Bone marrow (tissue), 2 donors: Measurements from ENCODE around the gene GTF3C1.
"Not testable (repeated sequence)": the region's sequence is repeated elsewhere in the genome, so short reads cannot be mapped to it uniquely, and the experiment has no call there.

Experiments used
- DNase-seq, 2 donors: peaks; one replicate each; lab custom pipeline; 2025; lab: John Stamatoyannopoulos, UW

The GTF3C1 gene

DNA sequence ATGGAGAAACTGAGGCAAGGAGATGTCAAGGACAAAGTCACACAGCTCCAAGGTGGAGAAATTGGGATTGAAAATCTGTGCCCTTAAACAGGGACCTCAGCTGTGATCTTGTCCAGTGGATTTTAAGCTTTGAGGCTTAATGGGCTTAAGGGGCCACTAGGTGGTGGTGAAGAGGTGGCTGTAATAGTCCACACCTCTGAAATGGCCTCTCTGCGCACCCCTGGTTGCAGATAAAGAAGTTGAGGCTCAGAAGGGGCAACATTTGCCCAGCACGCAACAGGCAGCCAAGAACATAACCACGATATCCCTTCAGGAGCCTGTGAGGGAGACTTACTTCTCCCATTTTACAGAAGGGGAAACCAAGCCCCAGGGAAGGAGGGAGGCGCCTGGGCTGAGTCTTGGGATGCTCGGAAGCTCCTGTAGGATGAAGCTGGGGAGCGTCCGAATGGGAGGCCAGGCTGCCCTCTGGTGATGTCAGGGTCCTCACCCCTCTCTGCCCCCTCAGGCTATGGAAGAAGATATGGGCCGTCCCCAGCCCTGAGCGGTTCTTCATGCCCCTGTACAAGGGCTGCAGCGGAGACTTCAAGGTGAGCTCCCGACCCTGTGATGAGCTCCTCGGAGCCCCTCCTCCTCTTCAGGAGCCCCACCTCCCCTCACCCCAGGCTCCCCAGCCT, 104.1 kb downstream of the GTF3C1 start:
- DNase-seq: no peak

DNA sequence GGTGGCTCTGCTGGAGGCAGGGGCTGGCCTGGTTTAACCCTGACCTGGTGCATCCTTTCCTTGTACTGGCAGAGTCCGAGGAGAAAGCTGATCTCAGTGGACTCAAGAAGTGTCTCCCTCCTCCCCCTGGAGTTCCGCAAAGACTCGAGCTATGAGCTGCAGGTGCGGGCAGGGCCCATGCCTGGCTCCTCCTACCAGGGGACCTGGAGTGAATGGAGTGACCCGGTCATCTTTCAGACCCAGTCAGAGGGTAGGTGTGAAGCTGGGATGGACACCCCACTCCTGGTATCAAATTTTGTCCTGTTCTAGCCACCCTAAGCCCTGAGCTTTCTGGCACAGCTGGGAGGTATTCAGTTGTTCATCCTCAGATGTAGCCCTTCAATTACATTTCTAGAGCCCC, 105.2 kb downstream of the GTF3C1 start:
- no peak for DNase-seq

DNA sequence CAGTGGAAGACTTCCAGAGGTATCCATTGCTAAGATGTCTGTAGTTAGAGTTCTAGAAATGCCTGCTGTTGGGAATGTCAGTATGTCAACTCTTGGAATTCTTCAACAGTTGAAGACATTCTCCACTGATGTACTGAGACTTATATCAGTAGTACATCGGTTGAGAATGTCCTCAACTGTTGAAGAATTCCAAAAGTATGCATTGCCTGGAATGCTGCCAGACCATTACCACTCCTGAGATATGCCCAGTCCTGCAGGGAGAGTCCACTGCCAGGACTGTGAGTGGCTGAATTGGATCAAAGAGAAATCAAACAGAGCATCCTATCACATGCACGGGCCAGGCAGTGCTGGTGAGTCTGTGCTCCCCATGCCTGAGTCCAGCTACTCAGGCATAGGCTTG, 105.7 kb downstream of the GTF3C1 start:
- DNase-seq: no peak

DNA sequence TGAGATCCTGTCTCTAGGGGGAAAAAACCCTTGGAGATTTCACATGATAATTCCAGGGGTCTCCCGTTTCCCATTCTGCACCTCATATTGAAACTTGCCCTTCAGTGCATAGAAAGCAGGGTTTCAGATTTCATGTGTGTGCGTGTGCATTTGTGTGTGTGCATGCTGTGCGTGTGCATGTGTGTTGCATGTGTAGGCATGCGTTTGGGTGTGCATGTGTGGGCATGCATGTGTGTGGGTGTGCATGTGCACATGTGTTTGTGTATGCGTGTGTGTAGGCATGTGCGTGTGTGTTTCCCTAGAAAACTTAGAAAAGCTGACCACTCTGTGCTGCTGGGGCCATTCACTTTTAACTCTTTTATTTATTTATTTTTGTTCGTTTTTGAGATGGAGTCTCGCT, 107.7 kb downstream of the GTF3C1 start:
- DNase-seq: no peak

DNA sequence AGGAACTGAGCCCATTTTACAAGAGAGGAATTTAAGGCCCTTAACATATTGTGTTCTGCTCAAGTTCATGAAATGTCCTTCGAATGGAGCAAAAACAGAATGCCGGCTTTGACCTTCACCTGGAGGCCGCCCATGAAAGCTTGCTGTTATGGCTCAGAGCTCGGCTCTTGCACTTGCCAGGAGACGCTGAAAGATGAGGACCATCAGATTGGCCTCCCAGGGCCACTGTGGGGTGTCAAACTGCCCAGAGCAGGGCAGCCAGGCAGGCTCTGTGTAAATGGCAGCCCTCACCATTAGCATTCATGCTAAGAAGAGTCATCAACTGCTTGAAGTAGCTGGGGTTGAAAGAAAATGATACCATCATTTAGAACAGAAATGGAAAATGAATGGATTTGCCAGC, 108.4 kb downstream of the GTF3C1 start:
- no peak for DNase-seq

DNA sequence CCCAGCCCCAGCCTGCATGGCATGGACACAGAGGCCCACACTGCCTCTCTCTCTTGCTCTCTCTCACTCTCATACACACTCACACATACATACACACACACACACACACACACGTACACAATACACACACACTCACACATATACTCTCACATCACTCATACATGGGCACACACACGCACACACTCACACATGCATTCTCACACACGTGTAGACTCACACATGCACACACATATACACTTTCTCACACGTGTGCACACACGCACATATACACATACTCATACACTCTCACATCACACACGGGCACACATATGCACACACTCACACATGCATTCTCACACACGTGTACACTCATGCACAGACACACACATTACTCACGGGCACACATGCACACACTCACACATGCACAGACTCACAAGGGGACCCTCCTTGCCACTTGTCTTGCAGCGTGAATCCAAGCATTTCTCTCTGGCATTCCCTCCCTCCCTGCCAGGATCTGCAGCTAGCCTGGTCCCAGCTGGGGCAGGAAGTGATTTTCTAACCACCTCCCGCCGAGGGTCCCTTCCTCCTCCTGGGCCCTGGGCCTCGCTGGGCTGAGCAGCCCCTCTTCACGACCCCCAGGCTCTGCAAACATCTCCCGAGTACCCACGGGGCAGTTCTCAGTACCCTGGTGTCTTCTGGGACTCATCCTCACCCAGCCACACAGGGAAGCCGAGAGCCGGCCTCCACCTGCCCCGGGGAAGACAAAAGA, 110.3 kb downstream of the GTF3C1 start:
- no peak for DNase-seq

DNA sequence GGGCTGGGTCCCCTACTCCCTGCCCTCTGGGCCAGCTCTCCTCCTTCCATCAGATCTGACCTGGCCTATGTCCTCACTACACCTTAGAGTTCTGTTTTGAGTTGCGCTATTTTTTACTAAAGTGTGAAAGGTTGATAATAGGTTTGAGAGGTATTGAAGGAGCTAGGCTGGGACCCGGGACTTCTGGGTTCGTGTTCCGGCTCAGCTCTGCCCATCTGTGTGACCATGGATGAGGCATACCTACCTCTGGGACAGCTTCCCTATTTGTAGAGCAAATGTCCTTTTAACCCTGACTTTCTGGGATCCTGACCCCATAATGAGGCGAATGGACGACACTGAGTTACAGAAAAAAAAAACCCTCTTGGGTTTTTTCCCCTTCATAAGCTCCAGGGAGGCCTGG, 111.8 kb downstream of the GTF3C1 start:
- no peak for DNase-seq

DNA sequence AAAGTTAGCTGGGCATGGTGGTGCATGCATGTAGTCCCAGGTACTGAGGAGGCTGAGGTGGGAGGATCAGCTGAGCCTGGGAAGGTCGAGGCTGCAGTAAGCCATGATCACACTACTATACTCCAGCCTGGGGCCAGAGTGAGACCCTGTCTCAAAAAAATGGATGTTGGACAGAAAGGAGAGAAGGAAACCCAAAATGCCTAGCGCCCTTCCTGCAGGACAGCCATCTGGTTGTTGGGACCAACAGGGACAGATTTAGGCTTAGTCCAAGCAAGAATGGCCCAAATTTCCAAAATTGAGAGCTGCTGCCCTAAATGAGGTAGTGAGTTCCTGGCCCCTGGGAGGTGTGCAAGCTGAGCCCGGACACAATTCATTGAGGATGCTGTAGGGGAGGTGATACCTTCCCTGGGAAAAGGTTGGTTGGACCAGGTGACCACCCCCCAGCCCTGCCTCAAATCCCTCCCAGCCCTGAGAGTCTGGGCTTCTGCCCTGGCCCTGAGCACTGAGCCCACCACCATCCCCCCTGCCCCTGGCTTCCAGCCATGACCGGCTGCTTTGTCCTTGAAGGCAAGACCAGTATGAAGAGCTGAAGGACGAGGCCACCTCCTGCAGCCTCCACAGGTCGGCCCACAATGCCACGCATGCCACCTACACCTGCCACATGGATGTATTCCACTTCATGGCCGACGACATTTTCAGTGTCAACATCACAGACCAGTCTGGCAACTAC, 112.6 kb downstream of the GTF3C1 start:
- DNase-seq: no peak

DNA sequence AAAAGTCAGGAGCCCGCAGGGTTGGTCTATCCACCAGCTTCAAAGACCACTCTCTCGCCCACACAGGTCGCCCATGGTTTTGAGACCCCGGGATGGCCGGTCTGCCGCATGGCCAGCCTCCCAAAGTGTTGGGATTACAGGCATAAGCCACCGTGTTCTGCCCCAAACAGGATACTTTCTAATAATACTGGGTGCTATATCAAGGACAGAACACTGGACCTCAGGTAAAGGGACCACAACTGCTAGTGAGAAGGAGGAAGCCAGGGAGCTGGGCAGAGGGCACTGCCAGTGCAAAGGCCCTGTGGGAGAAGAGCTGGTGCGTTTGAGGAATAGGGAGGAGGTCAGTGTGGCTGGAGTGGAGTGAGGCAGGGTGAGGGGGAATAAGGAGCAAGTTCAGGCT, 113.6 kb downstream of the GTF3C1 start:
- DNase-seq: no peak

DNA sequence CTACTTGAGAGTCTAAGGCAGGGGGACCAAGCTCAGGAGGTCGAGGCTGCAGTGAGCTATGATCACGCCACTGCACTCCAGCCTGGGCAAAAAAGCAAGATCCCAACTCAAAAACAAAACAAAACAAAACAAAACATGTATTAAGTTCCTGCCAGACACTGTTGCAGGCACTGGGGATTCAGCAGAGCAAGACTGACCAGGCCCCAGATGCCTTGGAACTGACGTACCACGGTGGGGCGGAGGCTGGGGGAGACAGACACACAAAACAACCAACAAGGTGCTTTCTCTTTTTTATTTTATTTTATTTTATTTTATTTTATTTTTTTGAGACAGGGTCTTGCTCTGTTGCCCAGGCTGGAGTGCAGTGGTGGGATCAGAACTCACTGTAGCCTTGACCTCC, 114.6 kb downstream of the GTF3C1 start:
- DNase-seq: not testable (repeated sequence)

DNA sequence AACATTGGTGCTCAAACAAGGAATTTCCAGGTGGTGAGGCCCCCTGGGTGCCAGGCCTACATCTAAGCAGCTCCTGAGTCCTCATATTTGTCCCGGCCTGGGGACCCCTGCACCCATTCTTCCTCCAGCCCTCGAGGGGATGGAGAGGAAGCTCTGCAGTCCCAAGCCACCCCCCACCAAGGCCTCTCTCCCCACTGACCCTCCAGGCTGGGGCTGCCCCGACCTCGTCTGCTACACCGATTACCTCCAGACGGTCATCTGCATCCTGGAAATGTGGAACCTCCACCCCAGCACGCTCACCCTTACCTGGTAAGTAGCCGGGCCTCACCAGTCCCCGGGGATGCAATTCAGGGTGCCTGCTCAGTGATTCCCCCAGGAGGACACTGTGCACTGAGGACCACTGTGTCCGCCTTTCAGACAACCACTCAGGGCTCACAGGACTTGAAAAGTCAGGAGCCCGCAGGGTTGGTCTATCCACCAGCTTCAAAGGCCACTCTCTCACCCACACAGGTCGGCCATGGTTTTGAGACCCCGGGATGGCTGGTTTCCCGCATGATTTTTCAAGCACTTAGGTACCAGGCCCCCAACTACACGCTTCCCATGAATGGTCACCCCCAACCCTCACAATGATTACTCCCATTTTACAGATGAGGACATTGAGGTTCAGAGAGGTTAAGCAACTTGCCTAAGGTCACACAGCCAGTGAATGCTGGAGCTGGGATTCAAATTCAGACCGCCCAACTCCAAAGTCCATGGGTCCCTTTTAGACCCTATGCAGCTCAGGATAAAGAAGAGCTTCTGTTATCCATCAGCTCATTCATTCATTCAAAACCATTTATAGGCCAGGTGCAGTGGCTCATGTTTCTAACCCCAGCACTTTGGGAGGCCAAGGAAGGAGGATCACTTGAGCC, 115.3 kb downstream of the GTF3C1 start:
- DNase-seq: no peak

DNA sequence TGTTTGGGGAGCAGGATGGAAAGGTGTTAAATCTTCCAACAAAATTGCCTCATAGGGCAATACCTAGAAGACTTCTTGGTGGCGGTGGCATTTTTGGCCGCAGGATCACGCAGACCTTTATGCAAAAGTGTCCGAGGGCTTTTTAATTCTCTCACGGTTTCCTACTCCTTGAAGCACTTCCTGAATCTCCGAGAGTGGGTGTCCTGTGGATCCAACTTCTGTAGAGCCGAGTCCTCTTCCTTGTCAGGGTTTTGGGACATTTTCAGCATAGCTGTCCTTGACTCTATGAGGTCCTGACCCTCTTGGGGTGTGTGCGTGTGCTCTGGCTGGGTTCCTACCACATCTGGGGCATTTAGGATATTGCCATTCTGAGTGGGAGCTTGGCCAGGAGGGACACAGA, 116.1 kb downstream of the GTF3C1 start:
- no peak for DNase-seq

DNA sequence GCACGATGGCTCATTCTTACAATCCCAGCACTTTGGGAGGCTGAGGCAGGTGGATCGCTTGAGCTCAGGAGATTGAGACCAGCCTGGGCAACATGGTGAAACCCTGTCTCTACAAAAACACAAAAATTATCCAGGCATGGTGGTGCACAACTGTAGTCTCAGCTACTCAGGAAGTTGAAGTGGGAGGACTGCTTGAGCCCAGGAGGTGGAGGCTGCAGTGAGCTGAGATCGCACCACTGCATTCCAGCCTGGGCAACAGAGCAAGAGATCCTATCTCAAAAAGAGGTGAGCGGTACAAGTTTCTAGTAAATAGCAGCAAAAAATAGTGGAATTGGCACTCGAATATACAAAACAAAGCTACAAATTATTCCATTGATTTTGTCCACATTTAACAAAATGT, 116.5 kb downstream of the GTF3C1 start:
- not testable (repeated sequence) for DNase-seq

DNA sequence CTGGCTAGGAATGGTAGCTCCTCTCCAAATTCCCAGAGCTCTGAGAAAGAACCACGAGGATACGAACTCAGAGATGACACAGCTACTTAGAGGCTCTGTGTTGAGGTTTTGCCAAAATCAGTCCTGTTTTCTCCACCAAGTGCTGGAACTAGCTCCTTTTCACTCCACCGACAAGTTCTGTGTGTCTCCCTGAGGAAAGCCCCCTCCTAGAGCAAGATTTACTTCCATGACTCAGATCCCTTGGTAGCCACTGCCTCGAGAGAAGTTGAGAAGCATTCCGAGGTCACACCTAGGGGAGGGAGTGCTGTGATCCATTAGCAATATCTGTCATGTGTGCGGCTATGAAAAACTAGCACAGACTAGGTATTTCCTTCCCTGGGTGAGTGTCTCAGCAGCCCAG, 117.2 kb downstream of the GTF3C1 start:
- no peak for DNase-seq

DNA sequence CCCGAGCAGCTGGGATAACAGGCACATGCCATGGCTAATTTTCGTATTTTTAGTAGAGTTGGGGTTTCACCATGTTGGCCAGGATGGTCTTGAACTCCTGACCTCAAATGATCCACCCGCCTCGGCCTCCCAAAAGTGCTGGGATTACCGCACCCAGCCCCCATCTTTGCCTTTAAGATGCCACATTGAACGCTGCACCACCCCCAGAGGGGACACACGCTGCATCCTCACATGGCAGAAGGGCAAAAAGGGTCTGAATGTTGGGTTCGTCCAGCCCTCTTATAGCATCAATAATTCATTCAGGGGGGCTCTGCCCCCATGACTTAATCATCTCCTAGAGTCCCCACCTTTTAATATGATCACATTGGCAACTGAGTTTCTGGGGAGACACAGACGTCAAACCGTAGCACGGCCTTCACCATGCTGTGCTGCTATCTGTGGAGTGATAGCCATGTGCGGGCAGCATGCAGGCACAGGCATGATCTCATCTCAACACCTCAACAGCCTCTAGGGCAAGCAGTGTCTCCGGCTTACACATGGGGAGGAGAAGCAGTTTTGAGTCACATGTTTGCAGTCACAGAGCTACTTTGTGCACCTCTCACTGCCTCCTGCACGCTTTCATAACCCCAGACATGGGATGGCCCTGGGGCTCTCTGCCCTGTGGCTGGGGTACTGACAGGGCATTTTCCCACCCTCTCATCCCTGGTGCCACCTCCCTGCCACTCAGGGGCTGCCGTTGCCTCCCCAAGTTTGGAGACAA, 117.8 kb downstream of the GTF3C1 start:
- no peak for DNase-seq

DNA sequence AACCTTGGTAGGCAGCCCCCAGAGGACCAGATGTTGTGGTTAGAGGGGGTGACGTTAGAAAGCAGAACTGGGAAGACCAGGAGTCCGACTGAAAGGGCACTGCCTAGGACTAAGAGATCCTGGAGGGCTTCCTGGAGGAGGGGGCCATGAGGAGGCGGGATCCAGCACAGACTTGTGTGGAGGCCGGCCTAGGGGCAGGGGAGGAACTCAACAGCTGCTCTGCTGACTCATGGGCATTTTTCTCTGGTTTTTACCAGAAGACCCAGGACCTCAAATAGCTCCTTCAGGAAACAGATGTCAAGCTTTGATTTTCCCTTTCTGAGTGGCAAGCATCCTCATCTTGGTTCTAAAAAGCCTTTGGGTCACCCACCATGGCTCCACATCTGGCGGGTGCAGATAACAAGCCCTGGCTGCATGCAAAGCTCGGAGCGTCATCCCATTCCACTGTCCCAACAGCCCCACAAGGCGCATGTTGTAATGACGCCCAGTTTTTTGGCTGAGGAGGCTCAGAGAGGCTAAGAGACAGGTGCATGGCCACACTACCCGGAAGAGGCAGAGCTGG, 118.7 kb downstream of the GTF3C1 start:
- peak in 1 of 2 donors; percentile 98 for DNase-seq

DNA sequence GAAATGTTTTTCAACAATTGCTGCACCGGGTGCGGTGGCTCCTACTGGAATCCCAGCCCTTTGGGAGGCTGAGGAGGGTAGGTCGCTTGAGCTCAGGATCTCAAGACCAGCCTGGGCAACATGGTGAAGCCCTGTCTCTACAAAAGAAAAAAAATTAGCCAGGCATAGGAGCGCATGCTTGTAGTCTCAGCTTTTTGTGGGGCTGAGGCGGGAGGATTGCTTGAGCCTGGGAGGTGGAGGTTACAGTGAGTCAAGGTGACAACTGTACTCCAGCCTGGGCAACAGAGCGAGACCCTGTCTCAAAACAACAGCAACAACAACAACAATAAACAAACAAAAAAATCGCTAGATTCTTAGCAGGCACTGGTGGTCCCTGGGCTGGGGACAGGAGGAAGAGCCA, 119.2 kb downstream of the GTF3C1 start:
- DNase-seq: no peak

DNA sequence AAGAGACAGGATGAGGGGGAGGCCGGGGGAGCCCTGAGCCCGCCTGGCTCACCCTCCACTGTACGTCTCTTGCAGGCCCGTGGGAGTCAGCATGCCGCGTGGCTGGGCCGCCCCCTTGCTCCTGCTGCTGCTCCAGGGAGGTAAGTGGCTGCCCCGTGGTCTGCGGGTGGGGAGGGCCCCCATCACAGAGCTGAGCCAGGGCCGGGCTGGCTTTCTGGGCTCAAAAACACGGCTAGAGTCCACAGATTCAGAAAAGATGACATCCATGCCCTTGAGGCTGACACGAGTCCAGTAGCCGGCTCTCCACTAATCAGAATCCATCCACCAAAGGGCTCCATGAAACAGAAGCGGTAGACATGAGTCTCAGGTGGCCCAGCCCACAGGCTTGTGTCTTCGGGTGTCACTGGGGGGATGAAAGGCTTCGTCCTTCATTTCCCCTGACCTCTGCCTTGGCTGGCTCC, 119.7 kb downstream of the GTF3C1 start:
- DNase-seq: no peak

DNA sequence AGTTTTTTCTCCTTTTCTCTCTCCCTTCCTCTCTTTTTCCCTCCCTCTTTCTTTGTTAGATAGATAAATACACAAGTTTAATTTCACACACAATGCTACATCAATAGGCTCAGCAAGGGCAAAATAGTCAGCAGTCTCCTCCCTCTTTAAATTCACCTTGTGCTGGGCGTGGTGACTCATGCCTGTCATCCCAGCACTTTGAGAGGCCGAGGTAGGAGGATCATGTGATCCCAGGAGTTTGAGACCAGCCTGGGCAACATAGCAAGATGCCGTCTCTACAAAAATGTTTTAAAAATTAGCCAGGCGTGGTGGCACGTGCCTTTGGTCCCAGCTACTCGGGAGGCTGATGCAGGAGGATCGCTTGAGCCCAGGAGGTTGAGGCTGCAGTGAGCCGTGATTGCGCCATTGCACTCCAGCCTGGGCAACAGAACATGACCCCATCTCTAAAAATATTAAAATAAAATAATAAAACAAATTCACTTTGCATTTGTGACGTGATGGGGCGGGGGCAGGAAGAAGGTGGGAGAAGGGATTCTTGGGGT, 120.3 kb downstream of the GTF3C1 start:
- DNase-seq: no peak

DNA sequence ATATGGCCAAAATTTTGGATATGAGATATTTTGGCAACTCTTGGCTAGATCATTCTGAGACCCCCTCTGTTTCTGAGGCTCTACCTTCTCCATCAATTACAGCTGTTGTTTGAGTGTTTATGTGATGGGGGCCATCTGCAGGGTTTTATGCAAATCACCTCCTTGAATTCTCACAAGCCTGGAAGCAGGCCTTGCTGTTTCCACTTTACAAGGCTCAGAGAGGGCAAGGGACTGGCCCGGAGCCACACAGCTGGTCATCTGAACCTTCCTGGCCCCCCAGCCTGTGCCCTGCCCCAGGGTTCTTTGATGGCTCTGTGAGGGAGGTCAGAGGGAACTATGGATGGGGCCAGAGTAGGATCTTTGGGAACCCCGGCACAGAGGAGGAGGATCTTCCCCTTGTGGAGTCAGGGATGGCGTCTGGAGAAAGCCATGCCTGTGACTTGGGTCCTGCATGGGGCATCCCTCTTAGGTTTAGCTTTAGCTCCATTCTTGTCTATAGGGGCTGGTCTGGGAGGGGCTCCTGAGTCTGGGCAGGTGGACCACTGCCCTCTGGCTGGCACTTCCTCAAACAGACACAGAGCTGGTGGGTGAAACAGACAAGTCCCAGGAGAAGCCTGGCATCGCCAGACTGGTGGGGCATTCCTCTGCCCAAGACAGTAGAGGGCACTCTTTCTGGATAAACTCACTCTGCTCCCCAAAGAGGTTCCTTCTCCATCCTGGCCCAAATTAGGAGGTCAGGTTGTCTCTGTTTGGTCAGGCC, 121.5 kb downstream of the GTF3C1 start:
- no peak for DNase-seq
